ENCODE data around the gene KDM4C. TPM values are rescaled to one million over a fixed set of nuclear protein-coding genes. Genes with fewer than 3 reads are reported as not detected.

KDM4C gene
- total and polyA plus RNA-seq, 2 of the 8 experiments (the other 6 are each of a cell fraction or from before 2014, with no cell fraction given), result 13.0 to 26.1 TPM

- TF ChIP-seq EP300 (IDR thresholded peaks at IDR 0.05; ENCODE audit: borderline replicate concordance in 1 of 2, low read depth in 2 of 2, low read length in 2 of 2) (no peak), SAP30 (IDR thresholded peaks at IDR 0.05; ENCODE audit: insufficient read depth, insufficient replicate concordance, low read length) (no peak), SIX5 (IDR thresholded peaks at IDR 0.05; ENCODE audit: low read depth, low read length) (no peak), HDAC2 (IDR thresholded peaks at IDR 0.05; ENCODE audit: borderline replicate concordance in 1 of 2, low read depth in 2 of 2, low read length in 2 of 2) (no peak), RXRA (IDR thresholded peaks at IDR 0.05; ENCODE audit: insufficient read depth, low read depth, low read length) (no peak)
Observed at GRCh38 chr9:7108936-7109335, 351.2 kb downstream of the KDM4C start (continued).

All from H1 (cell line).